Sigmoid colon (tissue), 4 donors: ENCODE data around the gene DPT.

Source experiments
- CTCF ChIP-seq, 4 experiments: fragments of 450-650 bp in 3 of 4; fragments of 200-600 bp in 1 of 4; IDR thresholded peaks; one replicate each; pipeline ENCODE4 v1.5.1; 2016 to 2019; ENCODE audit warnings: antibody characterized with exemption in 4 of 4, mild to moderate bottlenecking in 3 of 4, moderate library complexity in 2 of 4
- EP300 ChIP-seq, 4 donors: sonication (generic); formaldehyde crosslinking; IDR thresholded peaks; one replicate each; pipeline ENCODE4 v1.6.1; 2017; ENCODE audit warnings: antibody characterized with exemption in 4 of 4
- POLR2A ChIP-seq, 2 donors: fragments of 450-650 bp; IDR thresholded peaks; one replicate each; pipeline ENCODE4 v1.6.1; 2016; ENCODE audit warnings: antibody characterized with exemption in 2 of 2, mild to moderate bottlenecking in 2 of 2, moderate library complexity in 2 of 2
- POLR2AphosphoS5 ChIP-seq, 4 donors: sonication (generic); formaldehyde crosslinking; IDR thresholded peaks; one replicate each; pipeline ENCODE4 v1.6.1; 2017; ENCODE audit warnings: antibody characterized with exemption in 4 of 4

DNA sequence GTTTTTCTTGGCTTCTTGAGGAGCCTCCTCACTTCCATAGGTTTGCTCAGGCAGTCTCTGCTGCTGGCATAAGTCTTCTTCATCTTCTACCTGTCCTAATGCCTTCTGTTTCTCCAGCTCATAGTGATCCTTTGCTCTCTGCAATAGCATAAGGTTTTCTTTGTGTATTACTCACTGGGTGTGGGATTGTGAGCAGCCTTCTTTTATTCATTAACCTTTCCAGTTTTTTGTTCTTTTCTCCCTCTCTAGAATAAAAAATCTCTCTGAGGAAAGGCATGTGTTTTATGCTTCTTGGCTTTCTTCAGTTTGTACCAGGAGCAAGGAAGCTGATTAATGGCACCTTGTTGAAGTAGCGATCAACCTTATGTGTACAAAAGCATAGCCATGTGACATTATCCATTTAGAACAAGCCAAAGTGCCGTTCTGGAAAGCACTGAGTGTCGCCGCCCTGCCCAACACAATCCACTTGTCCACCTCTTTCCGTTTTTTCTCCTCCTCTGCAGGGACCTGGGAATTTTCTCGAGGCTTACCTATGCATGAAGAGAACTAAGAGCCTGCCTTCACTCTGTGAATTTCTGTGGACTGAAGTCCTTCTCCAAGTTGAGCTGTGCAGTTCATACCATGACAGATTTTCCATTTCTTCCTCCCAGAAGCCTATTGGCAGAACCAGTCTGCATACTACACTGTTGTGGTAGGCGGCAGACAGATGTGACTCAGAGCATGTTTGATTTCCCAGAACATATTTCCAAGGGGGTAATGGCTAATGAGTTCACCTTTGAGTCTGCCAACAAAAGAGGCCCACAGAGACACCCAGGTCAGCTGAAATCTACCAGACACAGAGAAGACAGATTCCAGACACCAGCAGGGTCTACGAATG lies 39.0 kb downstream of the DPT start:
- TF ChIP-seq POLR2A (IDR thresholded peaks at IDR 0.05) (no peak), CTCF (IDR thresholded peaks at IDR 0.05) (no peak), EP300 (IDR thresholded peaks at IDR 0.05) (no peak), POLR2AphosphoS5 (IDR thresholded peaks at IDR 0.05) (peak in 3 of 4 donors; percentile 23 to 63 (median 54))
